ENCODE measurements around the gene LCE3B.
"Not testable (repeated sequence)": the region's sequence is repeated elsewhere in the genome, so short reads cannot be mapped to it uniquely, and the experiment has no call there.

LCE3B gene

GRCh38 chr1:152613511-152613910, at the start of gene LCE3B:
LCE3B (plus strand) TSS chr1:152613811; CDS start chr1:152613811, 0 bp downstream.
- no peak within 1 kb of the TSS for H3K9ac ChIP-seq (ENCODE audit: low read depth, low read length)
- no peaks in the 10 kb centered on the region for H3K36me3 ChIP-seq (ENCODE audit: control insufficient read depth, insufficient read depth, low read length)
- H3K4me3 ChIP-seq (ENCODE audit: low read depth, low read length) = no peak within 1 kb of the TSS
- H3K27ac ChIP-seq (ENCODE audit: low read depth, low read length) = no peak within 1 kb of the TSS
- H3K27me3 ChIP-seq (ENCODE audit: control insufficient read depth, insufficient read depth, low read length) = no peaks in the 10 kb centered on the region
- peaks cover 12% of the 10 kb centered on the region for H3K9me3 ChIP-seq (ENCODE audit: control insufficient read depth, insufficient read depth, low read length)
- no peaks in the 10 kb centered on the region for H3K4me1 ChIP-seq (ENCODE audit: control insufficient read depth, insufficient read depth, low read length)

GRCh38 chr1:152565115-152565514, 48.5 kb upstream of the LCE3B start:
- no peak overlapping the region for H3K9ac ChIP-seq (ENCODE audit: low read depth, low read length)
- H3K27ac ChIP-seq (ENCODE audit: low read depth, low read length) = no peak overlapping the region
- H3K27me3 ChIP-seq (ENCODE audit: control insufficient read depth, insufficient read depth, low read length) = no peaks in the 10 kb centered on the region
- peaks cover 97% of the 10 kb centered on the region for H3K9me3 ChIP-seq (ENCODE audit: control insufficient read depth, insufficient read depth, low read length)
- no peaks in the 10 kb centered on the region for H3K4me1 ChIP-seq (ENCODE audit: control insufficient read depth, insufficient read depth, low read length)
- H3K4me3 ChIP-seq (ENCODE audit: low read depth, low read length) = no peak overlapping the region
- H3K36me3 ChIP-seq (ENCODE audit: control insufficient read depth, insufficient read depth, low read length) = no peaks in the 10 kb centered on the region

- H3K4me1 ChIP-seq (ENCODE audit: control insufficient read depth, insufficient read depth, low read length) = no peaks in the 10 kb centered on the region
Observed at GRCh38 chr1:152565535-152566215, 47.9 kb upstream of the LCE3B start.

GRCh38 chr1:152566681-152567080, 46.9 kb upstream of the LCE3B start, which contains the start of gene LCE3E:
LCE3E (minus strand) TSS chr1:152566780; CDS start chr1:152566208, 572 bp downstream.
- Histone ChIP-seq H3K27me3 (ENCODE audit: control insufficient read depth, insufficient read depth, low read length) (no peaks in the 10 kb centered on the region), H3K4me3 (ENCODE audit: low read depth, low read length) (no peak within 1 kb of the TSS), H3K9ac (ENCODE audit: low read depth, low read length) (no peak within 1 kb of the TSS), H3K27ac (ENCODE audit: low read depth, low read length) (no peak within 1 kb of the TSS), H3K36me3 (ENCODE audit: control insufficient read depth, insufficient read depth, low read length) (no peaks in the 10 kb centered on the region), H3K9me3 (ENCODE audit: control insufficient read depth, insufficient read depth, low read length) (peaks cover 97% of the 10 kb centered on the region), H3K4me1 (ENCODE audit: control insufficient read depth, insufficient read depth, low read length) (no peaks in the 10 kb centered on the region)

More at GRCh38 chr1:152565535-152566215, 47.9 kb upstream of the LCE3B start:
- H3K9ac ChIP-seq (ENCODE audit: low read depth, low read length) = no peak overlapping the region
- H3K27ac ChIP-seq (ENCODE audit: low read depth, low read length) = no peak overlapping the region
- H3K4me3 ChIP-seq (ENCODE audit: low read depth, low read length) = no peak overlapping the region
- no peaks in the 10 kb centered on the region for H3K27me3 ChIP-seq (ENCODE audit: control insufficient read depth, insufficient read depth, low read length)
- H3K9me3 ChIP-seq (ENCODE audit: control insufficient read depth, insufficient read depth, low read length) = peaks cover 97% of the 10 kb centered on the region
- H3K36me3 ChIP-seq (ENCODE audit: control insufficient read depth, insufficient read depth, low read length) = no peaks in the 10 kb centered on the region

- no peaks in the 10 kb centered on the region for H3K36me3 ChIP-seq (ENCODE audit: control insufficient read depth, insufficient read depth, low read length)
- H3K9ac ChIP-seq (ENCODE audit: low read depth, low read length) = no peak overlapping the region
- no peak overlapping the region for H3K4me3 ChIP-seq (ENCODE audit: low read depth, low read length)
- H3K4me1 ChIP-seq (ENCODE audit: control insufficient read depth, insufficient read depth, low read length) = no peaks in the 10 kb centered on the region
- H3K9me3 ChIP-seq (ENCODE audit: control insufficient read depth, insufficient read depth, low read length) = peaks cover 91% of the 10 kb centered on the region
- H3K27me3 ChIP-seq (ENCODE audit: control insufficient read depth, insufficient read depth, low read length) = no peaks in the 10 kb centered on the region
- no peak overlapping the region for H3K27ac ChIP-seq (ENCODE audit: low read depth, low read length)
Observed at GRCh38 chr1:152577168-152577567, 36.4 kb upstream of the LCE3B start.

GRCh38 chr1:152579526-152579925, 34.1 kb upstream of the LCE3B start:
- not testable (repeated sequence) for H3K27me3 ChIP-seq (ENCODE audit: control insufficient read depth, insufficient read depth, low read length); H3K4me1 ChIP-seq (ENCODE audit: control insufficient read depth, insufficient read depth, low read length); H3K9ac ChIP-seq (ENCODE audit: low read depth, low read length); H3K4me3 ChIP-seq (ENCODE audit: low read depth, low read length); H3K27ac ChIP-seq (ENCODE audit: low read depth, low read length); H3K36me3 ChIP-seq (ENCODE audit: control insufficient read depth, insufficient read depth, low read length)
- H3K9me3 ChIP-seq (ENCODE audit: control insufficient read depth, insufficient read depth, low read length) = peaks cover 74% of the 10 kb centered on the region

- H3K9me3 ChIP-seq (ENCODE audit: control insufficient read depth, insufficient read depth, low read length) = peaks cover 66% of the 10 kb centered on the region
- no peaks in the 10 kb centered on the region for H3K4me1 ChIP-seq (ENCODE audit: control insufficient read depth, insufficient read depth, low read length)
- H3K36me3 ChIP-seq (ENCODE audit: control insufficient read depth, insufficient read depth, low read length) = no peaks in the 10 kb centered on the region
- H3K4me3 ChIP-seq (ENCODE audit: low read depth, low read length) = no peak within 1 kb of the TSS
- no peak within 1 kb of the TSS for H3K9ac ChIP-seq (ENCODE audit: low read depth, low read length)
- H3K27me3 ChIP-seq (ENCODE audit: control insufficient read depth, insufficient read depth, low read length) = no peaks in the 10 kb centered on the region
- H3K27ac ChIP-seq (ENCODE audit: low read depth, low read length) = no peak within 1 kb of the TSS
Observed at GRCh38 chr1:152580433-152580832, 33.2 kb upstream of the LCE3B start, which contains the start of gene LCE3D. LCE3D (minus strand) TSS chr1:152580516; CDS start chr1:152579936, 580 bp downstream.

GRCh38 chr1:152582647-152583046, 31.0 kb upstream of the LCE3B start:
- H3K4me1 ChIP-seq (ENCODE audit: control insufficient read depth, insufficient read depth, low read length) = no peaks in the 10 kb centered on the region
- no peak overlapping the region for H3K27ac ChIP-seq (ENCODE audit: low read depth, low read length)
- H3K36me3 ChIP-seq (ENCODE audit: control insufficient read depth, insufficient read depth, low read length) = no peaks in the 10 kb centered on the region
- no peak overlapping the region for H3K4me3 ChIP-seq (ENCODE audit: low read depth, low read length)
- H3K27me3 ChIP-seq (ENCODE audit: control insufficient read depth, insufficient read depth, low read length) = no peaks in the 10 kb centered on the region
- peaks cover 46% of the 10 kb centered on the region for H3K9me3 ChIP-seq (ENCODE audit: control insufficient read depth, insufficient read depth, low read length)
- H3K9ac ChIP-seq (ENCODE audit: low read depth, low read length) = no peak overlapping the region

- Histone ChIP-seq H3K9ac (ENCODE audit: low read depth, low read length) (no peak overlapping the region), H3K27me3 (ENCODE audit: control insufficient read depth, insufficient read depth, low read length) (no peaks in the 10 kb centered on the region), H3K4me1 (ENCODE audit: control insufficient read depth, insufficient read depth, low read length) (no peaks in the 10 kb centered on the region), H3K36me3 (ENCODE audit: control insufficient read depth, insufficient read depth, low read length) (no peaks in the 10 kb centered on the region), H3K9me3 (ENCODE audit: control insufficient read depth, insufficient read depth, low read length) (peaks cover 19% of the 10 kb centered on the region), H3K27ac (ENCODE audit: low read depth, low read length) (no peak overlapping the region), H3K4me3 (ENCODE audit: low read depth, low read length) (no peak overlapping the region)
Observed at GRCh38 chr1:152585586-152585985, 28.0 kb upstream of the LCE3B start.

- Histone ChIP-seq H3K27me3 (ENCODE audit: control insufficient read depth, insufficient read depth, low read length) (no peaks in the 10 kb centered on the region), H3K27ac (ENCODE audit: low read depth, low read length) (no peak overlapping the region), H3K9ac (ENCODE audit: low read depth, low read length) (no peak overlapping the region), H3K36me3 (ENCODE audit: control insufficient read depth, insufficient read depth, low read length) (no peaks in the 10 kb centered on the region), H3K4me1 (ENCODE audit: control insufficient read depth, insufficient read depth, low read length) (no peaks in the 10 kb centered on the region), H3K4me3 (ENCODE audit: low read depth, low read length) (no peak overlapping the region), H3K9me3 (ENCODE audit: control insufficient read depth, insufficient read depth, low read length) (no peaks in the 10 kb centered on the region)
Observed at GRCh38 chr1:152596986-152597385, 16.6 kb upstream of the LCE3B start.

GRCh38 chr1:152599934-152600333, 13.7 kb upstream of the LCE3B start, which contains the start of gene LCE3C:
LCE3C (plus strand) TSS chr1:152600234; CDS start chr1:152600732, 498 bp downstream.
- Histone ChIP-seq H3K36me3 (ENCODE audit: control insufficient read depth, insufficient read depth, low read length) (no peaks in the 10 kb centered on the region), H3K4me1 (ENCODE audit: control insufficient read depth, insufficient read depth, low read length) (no peaks in the 10 kb centered on the region), H3K27me3 (ENCODE audit: control insufficient read depth, insufficient read depth, low read length) (no peaks in the 10 kb centered on the region), H3K9me3 (ENCODE audit: control insufficient read depth, insufficient read depth, low read length) (no peaks in the 10 kb centered on the region), H3K9ac (ENCODE audit: low read depth, low read length) (no peak within 1 kb of the TSS), H3K4me3 (ENCODE audit: low read depth, low read length) (no peak within 1 kb of the TSS), H3K27ac (ENCODE audit: low read depth, low read length) (no peak within 1 kb of the TSS)

Measured in HUES48 (cell line).